ENCODE data around the gene BRINP2.

Gene BRINP2

GRCh38 chr1:177162243-177162642 is 8.5 kb upstream of the BRINP2 start:
- in situ Hi-C loops (cut with MboI; ENCODE audit: low pct_unique_long_range_greater_than_20kb, low sequenced_read_pairs), result no loop called here
- DNase-seq, result no peak

- in situ Hi-C loops (cut with MboI; ENCODE audit: low pct_unique_long_range_greater_than_20kb, low sequenced_read_pairs), result no loop called here
- DNase-seq, result no peak
Measured at GRCh38 chr1:177163844-177164379, 6.8 kb upstream of the BRINP2 start.

GRCh38 chr1:177164380-177165068 is 6.2 kb upstream of the BRINP2 start, which contains the start of gene ASTN1:
ASTN1 (minus strand) TSS chr1:177164712; CDS start chr1:177164676, 36 bp downstream.
- in situ Hi-C loops (cut with MboI; ENCODE audit: low pct_unique_long_range_greater_than_20kb, low sequenced_read_pairs), result no loop called here
- no peak for DNase-seq

- DNase-seq, result no peak
- in situ Hi-C loops (cut with MboI; ENCODE audit: low pct_unique_long_range_greater_than_20kb, low sequenced_read_pairs), result no loop called here
Measured at GRCh38 chr1:177165069-177165439, 5.7 kb upstream of the BRINP2 start.

- DNase-seq, result no peak
- in situ Hi-C loops (cut with MboI; ENCODE audit: low pct_unique_long_range_greater_than_20kb, low sequenced_read_pairs), result no loop called here
Measured at GRCh38 chr1:177171536-177172123, 872 bp downstream of the BRINP2 start.

GRCh38 chr1:177172272-177172671 is 1.5 kb downstream of the BRINP2 start:
- in situ Hi-C loops (cut with MboI; ENCODE audit: low pct_unique_long_range_greater_than_20kb, low sequenced_read_pairs), result no loop called here
- DNase-seq, result no peak

- DNase-seq, result no peak
- in situ Hi-C loops (cut with MboI; ENCODE audit: low pct_unique_long_range_greater_than_20kb, low sequenced_read_pairs), result no loop called here
Measured at GRCh38 chr1:177172866-177173265, 2.1 kb downstream of the BRINP2 start.

- no peak for DNase-seq
- in situ Hi-C loops (cut with MboI; ENCODE audit: low pct_unique_long_range_greater_than_20kb, low sequenced_read_pairs), result no loop called here
Measured at GRCh38 chr1:177173976-177174375, 3.2 kb downstream of the BRINP2 start.

GRCh38 chr1:177174921-177175634 is 4.3 kb downstream of the BRINP2 start:
- in situ Hi-C loops (cut with MboI; ENCODE audit: low pct_unique_long_range_greater_than_20kb, low sequenced_read_pairs), result no loop called here
- no peak for DNase-seq

- no peak for DNase-seq
- in situ Hi-C loops (cut with MboI; ENCODE audit: low pct_unique_long_range_greater_than_20kb, low sequenced_read_pairs), result no loop called here
Measured at GRCh38 chr1:177181280-177181630, 10.5 kb downstream of the BRINP2 start.

GRCh38 chr1:177181631-177182291 is 11.0 kb downstream of the BRINP2 start:
- in situ Hi-C loops (cut with MboI; ENCODE audit: low pct_unique_long_range_greater_than_20kb, low sequenced_read_pairs), result no loop called here
- peak; percentile 80 for DNase-seq

GRCh38 chr1:177183836-177184235 is 13.1 kb downstream of the BRINP2 start:
- DNase-seq, result no peak
- in situ Hi-C loops (cut with MboI; ENCODE audit: low pct_unique_long_range_greater_than_20kb, low sequenced_read_pairs), result no loop called here

- in situ Hi-C loops (cut with MboI; ENCODE audit: low pct_unique_long_range_greater_than_20kb, low sequenced_read_pairs), result no loop called here
- DNase-seq, result peak; percentile 11
Measured at GRCh38 chr1:177185209-177185608, 14.5 kb downstream of the BRINP2 start.

- in situ Hi-C loops (cut with MboI; ENCODE audit: low pct_unique_long_range_greater_than_20kb, low sequenced_read_pairs), result no loop called here
- DNase-seq, result no peak
Measured at GRCh38 chr1:177186639-177187038, 15.9 kb downstream of the BRINP2 start.

GRCh38 chr1:177190308-177190970 is 19.7 kb downstream of the BRINP2 start:
- in situ Hi-C loops (cut with MboI; ENCODE audit: low pct_unique_long_range_greater_than_20kb, low sequenced_read_pairs), result no loop called here

GRCh38 chr1:177198243-177198642 is 27.5 kb downstream of the BRINP2 start:
- in situ Hi-C loops (cut with MboI; ENCODE audit: low pct_unique_long_range_greater_than_20kb, low sequenced_read_pairs), result no loop called here
- no peak for DNase-seq

More at GRCh38 chr1:177190308-177190970, 19.7 kb downstream of the BRINP2 start:
- no peak for DNase-seq

- DNase-seq, result no peak
- in situ Hi-C loops (cut with MboI; ENCODE audit: low pct_unique_long_range_greater_than_20kb, low sequenced_read_pairs), result no loop called here
Measured at GRCh38 chr1:177200290-177200689, 29.5 kb downstream of the BRINP2 start.

- in situ Hi-C loops (cut with MboI; ENCODE audit: low pct_unique_long_range_greater_than_20kb, low sequenced_read_pairs), result no loop called here
- no peak for DNase-seq
Measured at GRCh38 chr1:177206831-177207355, 36.1 kb downstream of the BRINP2 start.

GRCh38 chr1:177208920-177209319 is 38.2 kb downstream of the BRINP2 start:
- in situ Hi-C loops (cut with MboI; ENCODE audit: low pct_unique_long_range_greater_than_20kb, low sequenced_read_pairs), result no loop called here
- no peak for DNase-seq
